ENCODE results near the gene LPAR1. TPM values are rescaled to one million over a fixed set of nuclear protein-coding genes. Genes with fewer than 3 reads are reported as not detected.
A peak's percentile ranks its signal among the peaks of the same experiment; 100 is the strongest.

LPAR1 gene
- total RNA-seq, 1 experiment from 2014 or later, result 36.2 TPM

DNA sequence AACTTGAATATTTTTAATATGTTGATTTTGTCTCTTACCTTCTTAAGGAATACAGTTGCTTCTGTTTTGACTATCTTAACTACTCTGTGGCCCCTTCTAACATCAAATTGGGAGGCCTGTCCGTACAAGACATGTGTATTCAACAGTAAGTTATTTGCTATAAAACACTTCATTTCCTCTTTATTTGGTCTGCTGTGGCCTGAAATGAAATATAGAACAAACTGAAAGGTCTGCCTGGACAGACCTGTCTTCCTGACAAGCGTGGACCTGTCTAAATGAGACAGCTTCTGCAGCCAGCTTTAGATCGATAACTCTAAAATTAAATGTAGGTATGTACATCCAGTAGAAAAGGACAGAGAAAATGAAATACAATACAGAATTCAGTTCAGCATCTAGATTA, 2.2 kb upstream of the LPAR1 start:
- in situ Hi-C loops (cut with HindIII; ENCODE audit: low pct_unique_long_range_greater_than_20kb, low sequenced_read_pairs), result no loop called here
- no peak for DNase-seq (ENCODE audit: low read depth)

DNA sequence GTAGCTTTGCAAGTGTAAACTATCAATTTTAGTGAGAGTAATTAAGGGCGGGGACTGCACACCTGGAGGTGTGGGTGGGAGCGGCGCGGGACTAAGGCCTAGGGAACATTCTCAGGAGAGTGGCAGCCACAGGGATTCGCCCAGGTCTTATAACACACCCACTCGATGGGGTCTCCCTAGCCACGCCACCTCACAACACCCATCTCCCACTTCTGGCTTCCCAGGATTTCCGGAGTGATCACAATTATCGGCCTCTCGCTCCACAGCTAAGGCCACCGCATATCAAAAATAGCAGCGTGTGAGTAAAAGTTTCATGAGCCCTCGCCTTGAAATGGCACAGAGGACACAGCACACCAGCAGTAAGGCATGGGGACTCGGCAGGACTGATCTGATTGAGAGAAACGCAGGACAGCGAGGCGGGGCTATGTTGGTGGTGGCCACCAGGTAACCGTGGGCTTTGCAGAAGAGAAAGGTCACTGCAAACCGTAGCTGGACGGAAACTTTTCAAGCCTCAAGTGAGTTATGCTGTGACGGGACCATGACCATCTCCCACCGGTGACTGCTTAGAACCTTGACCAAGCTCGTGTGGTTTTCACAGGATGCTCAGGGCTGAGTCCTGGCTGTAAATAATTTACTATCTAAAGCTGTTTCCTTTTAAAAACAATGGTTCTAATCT, 1.1 kb upstream of the LPAR1 start:
- in situ Hi-C loops (cut with HindIII; ENCODE audit: low pct_unique_long_range_greater_than_20kb, low sequenced_read_pairs), result no loop called here
- DNase-seq (ENCODE audit: low read depth), result peak; percentile 69

DNA sequence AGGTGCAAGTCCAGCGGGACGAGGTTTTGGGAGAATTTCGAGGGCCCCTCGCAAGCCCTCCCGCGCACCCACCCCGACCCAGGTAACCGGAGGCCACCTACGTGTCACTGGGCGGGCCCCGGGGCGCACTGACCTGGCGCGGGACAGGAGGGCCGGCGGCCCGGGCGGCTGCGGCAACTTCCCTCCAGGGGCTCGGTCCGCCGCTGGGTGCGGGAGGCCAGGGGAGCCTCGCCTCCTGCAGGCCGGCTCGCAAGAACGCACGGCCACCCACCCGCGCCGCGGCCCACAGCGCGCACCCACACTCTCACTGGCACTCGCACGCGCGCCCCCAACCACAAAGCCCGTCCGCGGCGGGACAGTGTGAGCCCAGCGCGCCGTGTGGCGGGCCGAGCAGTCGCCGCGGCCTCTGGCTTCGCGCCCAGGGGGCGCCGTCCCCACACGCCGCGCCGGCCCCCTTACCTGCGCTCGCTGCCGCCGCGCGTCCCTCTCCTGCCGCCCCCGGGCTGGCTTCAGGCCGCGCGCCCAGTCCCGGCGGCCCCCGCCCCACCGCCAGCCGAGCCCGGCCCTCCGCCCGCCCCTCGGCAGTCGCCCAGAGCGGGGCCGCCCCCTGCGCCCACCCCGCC, 451 bp downstream of the LPAR1 start:
- DNase-seq (ENCODE audit: low read depth), result peak; percentile 67
- in situ Hi-C loops (cut with HindIII; ENCODE audit: low pct_unique_long_range_greater_than_20kb, low sequenced_read_pairs), result no loop called here

DNA sequence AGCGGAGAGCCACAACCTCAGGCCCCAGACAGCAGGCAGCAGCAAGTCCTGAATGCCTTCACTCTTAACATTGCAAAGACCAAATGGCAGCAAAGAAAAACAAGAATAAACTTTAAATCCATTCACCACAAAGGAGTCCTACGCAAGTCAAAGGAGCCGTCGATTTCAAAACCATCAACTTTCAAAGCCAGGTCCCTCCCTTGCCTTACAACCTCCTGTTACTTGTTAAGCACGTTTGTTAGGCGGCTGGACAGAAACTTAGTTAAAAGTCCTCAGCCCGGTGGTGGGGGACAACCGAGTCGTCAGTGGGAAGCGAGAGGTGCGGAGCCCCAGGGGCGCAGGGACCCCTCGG, 938 bp downstream of the LPAR1 start:
- in situ Hi-C loops (cut with HindIII; ENCODE audit: low pct_unique_long_range_greater_than_20kb, low sequenced_read_pairs), result no loop called here
- peak; percentile 55 for DNase-seq (ENCODE audit: low read depth)

DNA sequence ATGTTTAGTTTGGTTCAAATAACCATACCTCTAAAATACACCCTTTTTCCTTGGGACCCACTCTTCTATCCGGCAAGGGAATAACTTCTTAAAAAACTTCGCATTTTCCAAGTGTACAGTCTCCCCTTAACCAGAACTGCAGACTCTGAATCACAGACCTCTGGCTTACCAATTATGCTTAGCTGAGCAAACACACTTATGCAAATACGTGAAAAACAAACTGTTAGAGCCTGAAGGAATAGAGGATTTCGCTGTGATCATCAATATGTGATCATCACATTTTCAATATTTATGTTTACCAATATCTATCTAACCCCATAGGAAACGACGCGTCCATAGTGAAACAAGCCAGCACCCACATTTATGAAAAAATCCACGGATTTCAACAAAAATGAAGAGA, 1.3 kb downstream of the LPAR1 start:
- in situ Hi-C loops (cut with HindIII; ENCODE audit: low pct_unique_long_range_greater_than_20kb, low sequenced_read_pairs), result no loop called here
- DNase-seq (ENCODE audit: low read depth), result peak; percentile 17

DNA sequence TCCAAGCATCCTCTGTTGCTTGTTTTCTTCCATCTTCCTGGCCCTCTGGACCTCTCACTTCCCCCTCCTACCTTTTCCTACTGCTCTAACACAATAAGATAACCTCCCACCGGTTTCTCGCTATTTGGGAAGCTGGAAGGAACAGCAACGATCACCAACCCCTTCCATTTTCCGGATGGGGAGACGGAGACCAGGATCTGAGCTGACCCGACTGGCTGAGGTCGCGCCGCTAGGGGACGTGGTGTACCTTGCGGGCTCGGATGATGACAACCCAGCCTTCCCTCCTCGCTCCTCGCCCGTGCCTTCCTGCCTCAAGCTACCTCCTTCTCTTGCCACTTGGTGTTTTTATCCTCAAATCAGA, 1.9 kb downstream of the LPAR1 start:
- DNase-seq (ENCODE audit: low read depth), result peak; percentile 55
- in situ Hi-C loops (cut with HindIII; ENCODE audit: low pct_unique_long_range_greater_than_20kb, low sequenced_read_pairs), result no loop called here

DNA sequence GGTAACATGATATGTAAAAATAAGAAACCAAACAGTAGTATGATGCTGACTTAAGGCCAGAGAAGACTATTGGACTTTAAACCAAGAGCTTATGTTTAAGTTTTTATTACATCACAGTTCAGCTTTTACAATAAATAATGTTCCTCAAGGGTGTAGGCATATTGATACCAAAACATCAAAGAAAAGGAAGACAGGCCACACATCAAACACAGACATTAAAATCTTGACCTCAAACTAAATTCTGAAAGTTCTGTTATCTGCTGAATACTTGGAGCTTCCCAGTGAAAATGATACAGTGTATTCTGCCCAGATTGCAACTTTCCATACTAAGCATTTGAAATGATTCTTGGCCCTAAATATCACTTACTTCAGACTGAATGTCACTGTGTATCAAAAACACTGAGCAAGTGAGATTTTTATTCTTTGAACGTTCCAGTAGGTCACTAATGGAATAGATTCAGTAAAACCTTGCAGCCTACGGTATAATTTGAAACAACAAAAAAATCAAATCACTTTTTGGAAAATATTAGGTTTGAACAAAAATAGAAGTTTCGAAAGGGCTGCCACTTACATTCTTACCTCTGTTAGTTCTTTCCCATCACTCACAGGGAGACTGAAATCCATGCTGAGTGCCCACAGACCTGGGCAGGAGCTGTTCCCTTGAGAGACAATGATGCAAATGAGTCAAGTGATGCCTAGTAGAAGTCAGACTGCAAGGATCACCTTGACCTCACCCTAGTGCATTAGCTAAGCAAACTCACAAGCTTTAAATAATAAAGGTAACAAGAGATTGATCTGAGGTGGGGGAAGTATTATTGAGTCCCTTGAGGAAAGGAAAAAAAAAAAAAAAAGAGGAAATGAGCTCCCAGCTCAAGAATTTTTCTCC, 2.5 kb downstream of the LPAR1 start:
- DNase-seq (ENCODE audit: low read depth), result no peak
- in situ Hi-C loops (cut with HindIII; ENCODE audit: low pct_unique_long_range_greater_than_20kb, low sequenced_read_pairs), result no loop called here

DNA sequence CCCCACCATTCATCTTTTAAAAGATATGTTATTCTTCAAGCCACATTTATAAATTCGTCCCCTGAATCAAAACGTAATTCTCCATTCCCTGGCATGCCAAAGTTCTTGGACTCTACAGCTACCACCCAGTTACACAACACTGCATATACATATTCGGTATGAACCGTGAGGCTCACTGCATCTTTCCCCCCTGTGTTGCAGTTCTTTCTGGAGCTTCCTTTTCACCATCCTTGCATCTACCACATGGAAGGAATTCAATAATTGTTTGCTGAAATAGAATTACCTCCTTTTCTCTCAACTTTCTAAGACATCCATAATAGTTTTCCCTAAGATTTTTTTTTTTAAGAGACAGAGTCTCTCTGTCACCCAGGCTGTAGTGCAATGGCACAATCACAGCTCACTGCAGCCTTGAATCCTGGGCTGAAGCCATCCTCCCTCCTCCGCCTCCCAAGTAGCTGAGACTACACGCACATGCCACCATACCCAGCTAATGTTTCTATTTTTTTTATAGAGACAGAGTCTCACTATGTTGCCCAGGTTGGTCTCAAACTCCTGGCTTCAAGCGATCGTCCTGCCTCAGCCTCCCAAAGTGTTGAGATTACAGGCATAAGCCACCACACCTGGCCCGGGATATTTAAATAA, 3.3 kb downstream of the LPAR1 start:
- no peak for DNase-seq (ENCODE audit: low read depth)
- in situ Hi-C loops (cut with HindIII; ENCODE audit: low pct_unique_long_range_greater_than_20kb, low sequenced_read_pairs), result no loop called here

DNA sequence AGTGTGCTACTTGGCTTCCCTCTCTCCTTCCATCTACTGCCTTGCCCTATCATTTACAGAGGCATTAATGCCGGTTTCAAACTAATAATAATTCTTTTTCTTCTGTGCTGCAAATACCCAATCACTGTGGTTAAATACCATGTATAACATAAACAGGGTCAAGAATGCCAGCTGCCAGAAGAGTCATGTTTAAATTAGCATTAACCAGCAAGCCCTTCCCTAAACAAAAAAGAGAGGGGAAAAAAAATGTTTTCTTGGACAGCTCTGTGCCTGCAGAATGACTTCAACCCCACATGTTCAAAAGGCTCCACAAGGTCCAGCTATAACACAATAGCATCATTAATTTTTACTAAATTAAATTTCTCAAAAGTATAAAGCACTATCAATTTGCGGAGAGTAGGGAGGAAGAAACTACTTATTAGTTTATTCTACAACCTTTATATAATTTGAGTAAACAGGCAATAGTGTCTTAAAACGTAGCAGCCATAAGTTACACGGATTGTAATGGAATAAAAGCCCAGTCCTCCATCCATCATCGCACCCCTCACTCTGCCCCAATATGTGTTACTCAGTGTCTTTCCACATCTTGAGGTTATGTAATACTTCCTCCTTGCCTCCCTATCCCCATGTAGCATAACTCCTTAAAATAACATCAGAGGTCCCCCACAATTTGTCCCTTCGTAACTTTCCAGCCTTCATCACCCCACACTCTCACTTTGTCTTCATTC, 3.9 kb downstream of the LPAR1 start:
- in situ Hi-C loops (cut with HindIII; ENCODE audit: low pct_unique_long_range_greater_than_20kb, low sequenced_read_pairs), result no loop called here
- DNase-seq (ENCODE audit: low read depth), result no peak

DNA sequence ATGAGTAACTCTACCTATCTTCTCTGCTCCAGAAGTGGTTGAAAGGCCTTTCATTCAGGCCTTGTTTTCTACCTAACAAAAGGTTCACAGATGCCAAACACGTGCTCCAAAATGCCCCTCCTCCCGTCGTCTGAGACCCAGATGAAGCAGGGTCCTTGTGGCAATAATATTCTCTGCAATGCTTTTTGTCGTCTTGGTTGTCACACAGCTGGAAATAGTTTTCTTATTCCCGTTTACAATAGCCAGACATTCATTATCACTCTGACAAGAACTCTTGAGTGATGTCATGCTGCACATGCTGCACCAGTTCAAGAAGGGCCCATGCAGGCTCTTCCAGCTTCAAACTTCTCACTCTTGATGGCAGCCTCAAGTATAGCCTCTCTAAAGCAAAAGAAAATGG, 7.8 kb downstream of the LPAR1 start:
- no peak for DNase-seq (ENCODE audit: low read depth)
- in situ Hi-C loops (cut with HindIII; ENCODE audit: low pct_unique_long_range_greater_than_20kb, low sequenced_read_pairs), result no loop called here

DNA sequence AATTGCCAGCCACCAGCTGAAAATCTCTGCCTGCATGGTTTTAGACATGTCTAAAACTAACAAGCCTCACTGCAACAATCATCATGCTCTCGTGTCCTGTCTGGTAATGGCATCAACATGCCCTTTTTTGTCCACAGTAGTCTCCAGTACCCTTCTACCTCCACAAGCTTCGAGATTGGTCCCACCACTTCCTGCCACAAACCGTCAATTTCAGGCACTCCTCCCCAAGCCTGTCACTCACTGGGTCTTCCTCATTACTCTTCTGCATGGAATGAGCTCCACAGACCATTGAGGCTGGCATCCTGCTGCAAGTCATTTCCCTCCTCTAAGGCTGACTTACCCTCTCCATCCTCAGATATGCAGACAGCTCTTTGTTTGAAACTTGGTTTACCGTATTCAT, 9.0 kb downstream of the LPAR1 start:
- in situ Hi-C loops (cut with HindIII; ENCODE audit: low pct_unique_long_range_greater_than_20kb, low sequenced_read_pairs), result no loop called here
- DNase-seq (ENCODE audit: low read depth), result no peak

DNA sequence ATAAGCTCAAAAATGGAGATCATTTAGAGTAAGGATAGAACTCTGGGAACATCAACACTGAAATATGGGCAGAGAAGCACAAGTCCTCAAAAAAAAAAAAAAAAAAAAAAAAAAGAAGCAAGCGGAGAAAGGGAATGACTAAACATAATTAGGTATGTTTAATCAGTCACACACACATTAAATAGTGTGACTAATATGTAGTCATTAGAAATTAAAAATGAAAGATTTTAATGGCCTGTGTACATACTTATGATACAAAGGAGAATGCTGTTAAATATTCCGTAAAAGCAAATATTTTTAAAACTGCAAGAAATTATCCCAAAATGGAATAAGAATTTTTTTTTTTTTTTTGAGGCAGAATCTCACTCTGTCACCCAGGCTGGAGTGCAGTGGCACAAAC, 10.5 kb downstream of the LPAR1 start:
- no peak for DNase-seq (ENCODE audit: low read depth)
- in situ Hi-C loops (cut with HindIII; ENCODE audit: low pct_unique_long_range_greater_than_20kb, low sequenced_read_pairs), result no loop called here

DNA sequence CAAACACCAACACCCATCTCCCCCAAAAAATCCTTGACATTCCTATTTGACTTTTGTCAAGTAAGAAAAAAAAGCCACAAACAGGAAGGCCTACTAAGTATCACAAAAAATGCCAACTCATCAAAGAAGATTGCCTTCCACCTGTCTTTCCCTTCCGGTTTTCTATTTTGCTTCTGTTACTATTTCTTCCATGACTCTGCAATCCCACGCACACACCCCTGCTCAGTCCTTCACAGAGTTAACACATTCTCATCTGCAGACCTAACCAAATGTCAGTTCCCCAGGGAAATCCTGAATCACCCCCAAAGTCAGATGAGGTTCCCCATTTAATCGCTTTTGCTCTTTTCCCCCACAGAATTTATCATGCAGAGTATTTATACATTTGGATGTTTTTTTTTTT, 15.1 kb downstream of the LPAR1 start:
- in situ Hi-C loops (cut with HindIII; ENCODE audit: low pct_unique_long_range_greater_than_20kb, low sequenced_read_pairs), result no loop called here
- no peak for DNase-seq (ENCODE audit: low read depth)

DNA sequence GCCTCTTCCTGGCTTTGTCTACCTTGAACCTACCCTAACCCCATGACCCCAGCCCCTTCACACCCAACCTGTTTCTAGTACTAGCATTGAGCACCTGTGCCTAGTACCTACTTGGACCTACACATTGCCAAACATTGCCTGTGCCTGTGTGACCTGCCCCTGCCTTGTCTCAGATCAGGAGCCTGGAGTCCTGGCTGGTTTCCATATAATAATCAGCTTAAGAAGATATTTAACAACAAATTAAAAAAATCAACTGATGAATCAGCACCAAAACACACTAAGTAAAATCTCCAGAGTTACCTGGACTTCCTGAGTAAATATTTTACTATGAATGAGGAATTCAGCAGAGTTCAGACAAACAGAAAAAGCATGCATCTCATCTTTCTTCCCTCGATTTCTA, 17.7 kb downstream of the LPAR1 start:
- in situ Hi-C loops (cut with HindIII; ENCODE audit: low pct_unique_long_range_greater_than_20kb, low sequenced_read_pairs), result no loop called here
- no peak for DNase-seq (ENCODE audit: low read depth)

DNA sequence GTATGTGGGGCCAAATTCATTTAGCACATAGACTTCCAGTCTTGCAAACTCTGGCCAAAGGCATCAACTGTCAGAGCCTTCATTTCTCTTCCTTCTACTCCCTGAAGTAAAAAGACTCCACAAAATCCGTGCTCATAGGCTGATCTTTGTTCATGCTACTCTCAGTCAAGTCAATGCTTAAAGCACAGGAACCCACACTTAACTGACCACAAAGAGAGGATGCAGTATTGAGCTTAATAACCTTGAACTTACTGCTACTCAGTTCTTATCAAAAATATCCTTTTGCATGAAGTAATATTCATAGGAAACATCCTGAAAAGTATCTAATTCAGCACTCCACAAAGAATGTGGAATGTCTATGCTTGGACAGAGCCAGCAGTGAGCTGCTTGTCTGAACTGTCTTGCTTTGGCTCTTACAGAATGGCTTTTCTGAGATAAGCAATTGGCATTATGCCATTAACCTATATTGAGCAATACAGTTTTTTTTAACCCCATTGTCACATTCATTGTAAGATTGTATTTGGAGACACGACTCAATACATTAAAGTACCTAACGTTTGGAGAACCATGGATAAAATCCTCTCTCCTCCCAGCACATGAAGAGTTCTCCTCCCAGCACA, 21.7 kb downstream of the LPAR1 start:
- peak; percentile 31 for DNase-seq (ENCODE audit: low read depth)
- in situ Hi-C loops (cut with HindIII; ENCODE audit: low pct_unique_long_range_greater_than_20kb, low sequenced_read_pairs), result no loop called here

DNA sequence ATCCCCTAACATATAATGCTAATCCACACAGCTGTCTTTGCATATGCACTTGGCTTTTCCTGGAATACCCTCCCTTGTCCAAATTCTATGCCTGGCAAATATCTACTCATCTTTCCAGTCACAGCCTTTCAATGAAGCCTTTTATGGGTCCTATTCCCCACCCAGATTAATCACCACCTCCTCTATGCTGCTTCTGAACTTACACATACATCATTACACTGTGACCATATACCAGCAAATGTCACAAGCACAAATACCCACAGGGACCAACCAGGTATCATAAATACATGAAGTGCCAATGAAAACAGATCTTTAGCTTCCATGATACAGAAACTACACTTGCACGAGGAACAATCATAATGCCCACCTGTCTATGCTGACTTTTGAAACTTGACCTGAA, 22.3 kb downstream of the LPAR1 start:
- in situ Hi-C loops (cut with HindIII; ENCODE audit: low pct_unique_long_range_greater_than_20kb, low sequenced_read_pairs), result no loop called here
- DNase-seq (ENCODE audit: low read depth), result peak; percentile 10

DNA sequence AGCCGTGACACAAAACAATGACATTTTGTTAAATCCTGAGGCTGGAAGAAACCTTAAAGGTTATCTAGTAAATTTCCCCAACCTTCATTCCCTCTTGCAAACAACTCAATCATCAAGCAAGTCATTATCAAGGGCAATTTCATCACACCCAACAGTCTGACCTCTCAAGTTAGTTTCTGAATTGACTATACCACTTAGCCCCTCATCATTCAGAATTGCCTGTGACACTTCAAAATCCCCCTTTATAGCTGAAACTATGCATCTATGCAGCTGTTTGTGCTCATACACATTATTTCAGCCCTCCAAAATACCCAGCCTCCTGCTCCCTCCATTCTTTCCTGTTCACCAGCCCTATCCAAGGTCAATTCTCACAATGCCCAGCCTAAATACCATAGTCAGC, 24.6 kb downstream of the LPAR1 start:
- no peak for DNase-seq (ENCODE audit: low read depth)
- in situ Hi-C loops (cut with HindIII; ENCODE audit: low pct_unique_long_range_greater_than_20kb, low sequenced_read_pairs), result no loop called here

DNA sequence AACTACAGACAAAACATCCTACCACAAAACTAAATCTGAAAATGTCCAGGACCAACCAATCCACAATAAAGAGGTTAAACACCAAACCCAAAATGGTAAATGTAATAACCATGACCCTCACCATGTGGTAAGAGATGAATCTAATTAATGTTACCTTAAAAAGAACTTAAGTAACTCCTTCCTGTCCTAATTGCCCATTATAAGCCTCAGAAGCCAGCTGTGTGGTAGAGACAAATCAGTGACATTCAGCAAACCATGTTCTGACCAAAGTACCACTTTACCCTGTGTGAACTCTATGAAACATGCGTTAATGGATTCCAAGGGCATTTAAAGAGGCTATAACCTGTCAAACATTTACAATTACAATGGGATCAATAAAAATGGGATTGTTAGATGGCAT, 25.0 kb downstream of the LPAR1 start:
- in situ Hi-C loops (cut with HindIII; ENCODE audit: low pct_unique_long_range_greater_than_20kb, low sequenced_read_pairs), result no loop called here
- DNase-seq (ENCODE audit: low read depth), result no peak
